ENCODE data around the gene TFF2.

DNA sequence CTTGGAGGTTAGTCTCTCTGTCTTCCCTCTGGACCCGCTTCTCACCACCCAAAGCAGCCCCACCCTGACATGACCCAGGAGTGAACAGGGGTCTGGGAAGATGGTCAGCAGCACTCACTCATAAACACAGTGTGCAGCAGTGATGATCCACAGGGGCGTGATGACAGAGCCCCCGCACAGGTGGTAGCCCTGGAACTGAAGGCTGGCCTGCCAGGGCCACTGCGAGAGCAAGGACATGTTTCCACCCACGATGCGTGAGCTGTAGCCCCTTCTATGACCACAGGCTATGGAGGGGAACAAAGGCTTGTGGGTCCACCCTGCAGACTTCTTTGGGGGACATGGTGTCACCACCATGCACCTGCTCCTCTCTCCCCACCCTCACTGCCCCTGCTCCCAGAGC is 32.1 kb upstream of the TFF2 start:
- TF ChIP-seq, protein P1, sequence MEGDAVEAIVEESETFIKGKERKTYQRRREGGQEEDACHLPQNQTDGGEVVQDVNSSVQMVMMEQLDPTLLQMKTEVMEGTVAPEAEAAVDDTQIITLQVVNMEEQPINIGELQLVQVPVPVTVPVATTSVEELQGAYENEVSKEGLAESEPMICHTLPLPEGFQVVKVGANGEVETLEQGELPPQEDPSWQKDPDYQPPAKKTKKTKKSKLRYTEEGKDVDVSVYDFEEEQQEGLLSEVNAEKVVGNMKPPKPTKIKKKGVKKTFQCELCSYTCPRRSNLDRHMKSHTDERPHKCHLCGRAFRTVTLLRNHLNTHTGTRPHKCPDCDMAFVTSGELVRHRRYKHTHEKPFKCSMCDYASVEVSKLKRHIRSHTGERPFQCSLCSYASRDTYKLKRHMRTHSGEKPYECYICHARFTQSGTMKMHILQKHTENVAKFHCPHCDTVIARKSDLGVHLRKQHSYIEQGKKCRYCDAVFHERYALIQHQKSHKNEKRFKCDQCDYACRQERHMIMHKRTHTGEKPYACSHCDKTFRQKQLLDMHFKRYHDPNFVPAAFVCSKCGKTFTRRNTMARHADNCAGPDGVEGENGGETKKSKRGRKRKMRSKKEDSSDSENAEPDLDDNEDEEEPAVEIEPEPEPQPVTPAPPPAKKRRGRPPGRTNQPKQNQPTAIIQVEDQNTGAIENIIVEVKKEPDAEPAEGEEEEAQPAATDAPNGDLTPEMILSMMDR (IDR thresholded peaks at IDR 0.05), result no peak
- no peak for TF ChIP-seq POLR2A (IDR thresholded peaks at IDR 0.05)

Measured in vagina (tissue), 2 donors.